IMR-90 (cell line): ENCODE results near the gene GALNT9.

ENCODE experiments used
- BHLHE40 ChIP-seq: fragments of 150-350 bp; IDR thresholded peaks from 2 replicates; pipeline ENCODE4 v1.6.1; 2016; ENCODE audit warnings: mild to moderate bottlenecking, low read depth, low read length
- CEBPB ChIP-seq: IDR thresholded peaks from 2 replicates; pipeline ENCODE4 v1.6.1; 2012; ENCODE audit warnings: low read depth, low read length, improper control_type of control experiment
- CHD1 ChIP-seq: IDR thresholded peaks from 2 replicates; pipeline ENCODE4 v1.6.1; 2012; ENCODE audit warnings: low read depth, low read length, improper control_type of control experiment
- CTCF ChIP-seq: conservative IDR thresholded peaks from 2 replicates; pipeline ENCODE4 v1.5.1; 2012; ENCODE audit warnings: mild to moderate bottlenecking, low read depth, low read length, improper control_type of control experiment
- MAZ ChIP-seq: IDR thresholded peaks from 2 replicates; pipeline ENCODE4 v1.6.1; 2012; ENCODE audit warnings: low read depth, mild to moderate bottlenecking, low read length, improper control_type of control experiment, moderate library complexity, borderline replicate concordance
- NFE2L2 ChIP-seq: fragments of 150-350 bp; IDR thresholded peaks from 2 replicates; pipeline ENCODE4 v1.6.1; 2016; ENCODE audit warnings: low read depth, mild to moderate bottlenecking, low read length
- POLR2A ChIP-seq: IDR thresholded peaks from 2 replicates; pipeline ENCODE4 v1.6.1; 2012; ENCODE audit warnings: mild to moderate bottlenecking, low read depth, low read length
- RAD21 ChIP-seq: IDR thresholded peaks from 2 replicates; pipeline ENCODE4 v1.6.1; 2012; ENCODE audit warnings: low read length, improper control_type of control experiment
- RFX5 ChIP-seq: IDR thresholded peaks from 2 replicates; pipeline ENCODE4 v1.8.0; 2012; ENCODE audit warnings: low read depth, mild to moderate bottlenecking, low read length, moderate library complexity
- SMC3 ChIP-seq: fragments of 150-350 bp; IDR thresholded peaks from 2 replicates; pipeline ENCODE4 v1.6.1; 2016; ENCODE audit warnings: low read depth, mild to moderate bottlenecking, antibody characterized with exemption, low read length, moderate library complexity
- USF2 ChIP-seq: fragments of 150-350 bp; IDR thresholded peaks from 2 replicates; pipeline ENCODE4 v1.6.1; 2017; ENCODE audit warnings: mild to moderate bottlenecking, antibody characterized with exemption, low read length, low read depth

DNA sequence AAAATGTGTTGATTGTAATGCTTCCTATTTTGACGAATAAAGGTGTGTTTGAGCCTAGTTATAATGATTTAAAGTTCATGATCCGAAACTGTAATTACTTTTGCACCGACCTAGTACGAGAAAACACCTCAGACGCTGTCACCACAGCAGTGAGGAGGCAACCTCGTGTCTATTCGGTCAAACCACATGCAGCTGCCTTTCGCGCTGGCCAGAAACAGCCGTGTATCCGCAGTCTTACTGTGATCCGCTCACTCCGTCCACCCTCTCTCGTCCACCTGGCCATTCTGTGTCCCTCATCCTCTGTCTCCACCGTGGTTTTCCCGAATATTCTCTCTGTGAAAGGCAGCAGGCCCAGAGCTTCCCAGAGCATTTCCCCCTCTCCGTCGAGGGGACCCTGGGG, 118.1 kb downstream of the GALNT9 start:
- no peak for TF ChIP-seq NFE2L2
- no peak for TF ChIP-seq RAD21
- TF ChIP-seq CTCF = no peak
- no peak for TF ChIP-seq SMC3
- TF ChIP-seq CHD1 = no peak
- no peak for TF ChIP-seq POLR2A
- TF ChIP-seq RFX5 = no peak
- TF ChIP-seq CEBPB = no peak
- no peak for TF ChIP-seq MAZ
- no peak for TF ChIP-seq USF2
- TF ChIP-seq BHLHE40 = no peak
